Activated T-helper 9 cell treated with anti-CD3 and anti-CD28 coated beads, Interleukin-2, amount 50 U/mL, for 16 hours (primary cell): ENCODE results near the gene ALDH1L2.
"Not testable (repeated sequence)": the region's sequence is repeated elsewhere in the genome, so short reads cannot be mapped to it uniquely, and the experiment has no call there.

Experiments used
- DNase-seq: peaks from one replicate; pipeline ENCODE4 v3.0.0-alpha.2; 2020; ENCODE audit warnings: low read depth

Gene ALDH1L2

GRCh38 chr12:104977688-104978087 is 106.6 kb downstream of the ALDH1L2 start:
- not testable (repeated sequence) for DNase-seq

GRCh38 chr12:104976703-104977102 is 107.6 kb downstream of the ALDH1L2 start:
- no peak for DNase-seq

GRCh38 chr12:104975587-104976343 is 108.5 kb downstream of the ALDH1L2 start:
- DNase-seq = no peak

GRCh38 chr12:104974626-104975290 is 109.5 kb downstream of the ALDH1L2 start:
- DNase-seq = no peak

- no peak for DNase-seq
Observed at GRCh38 chr12:104973250-104973649, 111.0 kb downstream of the ALDH1L2 start.

- no peak for DNase-seq
Observed at GRCh38 chr12:104971306-104971705, 113.0 kb downstream of the ALDH1L2 start.
